CD4-positive, CD25-positive, alpha-beta regulatory T cell (primary cell): ENCODE results near the gene NACC2. TPM values are rescaled to one million over a fixed set of nuclear protein-coding genes. Genes with fewer than 3 reads are reported as not detected.

Source experiments
- ATAC-seq, 2 donors: fragments of 150-1000 bp; cut with Tn5 transposase; one replicate each; pipeline ENCODE4 v1.10.0; 2021; ENCODE audit warnings: low read depth in 2 of 2, moderate number of reproducible peaks in 2 of 2, moderate library complexity in 1 of 2
- DNase-seq, 3 donors: peaks; one replicate each; pipeline versions ENCODE4 v3.0.0 to v3.0.0-alpha.2; 2012 to 2022; ENCODE audit warnings: mixed read lengths in 1 of 3
- H3K27ac ChIP-seq: one replicate; pipeline ENCODE4 v1.7.0; 2013; ENCODE audit warnings: mild to moderate bottlenecking, low read length; ENCODE audit not compliant: insufficient read depth, poor library complexity, severe bottlenecking
- H3K27me3 ChIP-seq: one replicate; pipeline ENCODE4 v1.7.0; 2013; ENCODE audit warnings: low read length; ENCODE audit not compliant: control insufficient read depth, insufficient read depth
- H3K36me3 ChIP-seq: one replicate; pipeline ENCODE4 v1.7.0; 2013; ENCODE audit warnings: mild to moderate bottlenecking, low read length, moderate library complexity; ENCODE audit not compliant: control insufficient read depth, insufficient read depth
- H3K4me1 ChIP-seq: 2 replicates; pipeline ENCODE4 v1.7.0; 2013; ENCODE audit warnings: mild to moderate bottlenecking, low read length; ENCODE audit not compliant: insufficient read depth, control insufficient read depth, poor library complexity, severe bottlenecking
- H3K4me3 ChIP-seq: one replicate; pipeline ENCODE4 v1.7.0; 2013; ENCODE audit warnings: low read depth, mild to moderate bottlenecking, low read length, moderate library complexity
- H3K9me3 ChIP-seq, 2 experiments: 1 replicate in 1 of 2; 2 replicates in 1 of 2; pipeline ENCODE4 v1.7.0; 2013; ENCODE audit warnings: low read length in 2 of 2, mild to moderate bottlenecking in 1 of 2, moderate library complexity in 1 of 2; ENCODE audit not compliant: control insufficient read depth in 2 of 2
- H3K27ac Mint-ChIP-seq, 3 donors: one replicate each; pipeline ENCODE4 v1.8.0; 2020 to 2022; ENCODE audit warnings: mild to moderate bottlenecking in 3 of 3, mixed read lengths in 3 of 3, moderate library complexity in 2 of 3
- H3K27me3 Mint-ChIP-seq: one replicate; pipeline ENCODE4 v1.8.0; 2022; ENCODE audit warnings: mild to moderate bottlenecking, mixed read lengths
- H3K36me3 Mint-ChIP-seq: one replicate; pipeline ENCODE4 v1.8.0; 2020; ENCODE audit warnings: mixed read lengths
- H3K4me1 Mint-ChIP-seq, 4 donors: one replicate each; pipeline ENCODE4 v1.8.0; 2020 to 2022; ENCODE audit warnings: mixed read lengths in 4 of 4, mild to moderate bottlenecking in 1 of 4
- H3K4me3 Mint-ChIP-seq, 4 donors: one replicate each; pipeline ENCODE4 v1.8.0; 2020 to 2022; ENCODE audit warnings: mild to moderate bottlenecking in 4 of 4, mixed read lengths in 4 of 4, moderate library complexity in 3 of 4
- H3K9me3 Mint-ChIP-seq, 7 donors: one replicate each; pipeline ENCODE4 v1.8.0; 2020 to 2022; ENCODE audit warnings: mixed read lengths in 7 of 7, mild to moderate bottlenecking in 3 of 7, moderate library complexity in 2 of 7
- polyA plus RNA-seq, 4 donors: library from polyadenylated mRNA; unstranded; fragments of 300-500 nt; fragmentation: Illumina TruSeq; gene quantifications; one replicate each; pipeline ENCODE4 v1.2.3, GENCODE V29; 2021
- total RNA-seq: library from RNA; stranded (reverse); gene quantifications from one replicate; pipeline ENCODE4 v1.2.3, GENCODE V29; 2022

The NACC2 gene
- total and polyA plus RNA-seq, 5 donors from 2014 or later, result 0.76 to 4.8 (median 1.0) TPM

DNA sequence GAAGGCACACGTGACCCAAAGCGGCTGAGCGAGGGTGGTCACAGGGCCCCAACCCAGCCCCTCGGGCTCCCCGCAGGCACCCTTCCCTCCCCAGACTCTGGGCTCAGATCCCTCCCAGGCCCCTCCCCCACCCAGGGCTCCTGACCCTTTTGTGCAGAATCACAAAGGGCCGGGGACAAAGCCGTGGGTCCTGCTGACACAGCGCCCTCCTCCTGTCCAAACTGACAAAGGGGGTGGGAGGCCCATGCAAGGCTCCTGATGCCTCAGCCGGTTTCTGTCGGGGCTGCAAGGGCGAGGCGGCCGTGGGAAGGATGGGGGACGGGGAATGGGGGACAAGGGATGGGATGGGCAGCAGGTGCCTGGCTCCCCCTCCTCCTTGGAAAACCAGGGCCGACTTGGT, 90.4 kb downstream of the NACC2 start:
- Mint-ChIP-seq H3K4me1 (no peaks in the 10 kb centered on the region), H3K27ac (no peak overlapping the region), H3K9me3 (no peaks in the 10 kb centered on the region), H3K36me3 (no peaks in the 10 kb centered on the region), H3K4me3 (no peak overlapping the region), H3K27me3 (no peaks in the 10 kb centered on the region)
- H3K36me3 ChIP-seq, result no peaks in the 10 kb centered on the region
- no peaks in the 10 kb centered on the region for H3K9me3 ChIP-seq
- ATAC-seq (no peak), DNase-seq (no peak)
- H3K27me3 ChIP-seq, result no peaks in the 10 kb centered on the region
- H3K4me1 ChIP-seq, result no peaks in the 10 kb centered on the region
- no peak overlapping the region for H3K4me3 ChIP-seq
- H3K27ac ChIP-seq, result no peak overlapping the region

DNA sequence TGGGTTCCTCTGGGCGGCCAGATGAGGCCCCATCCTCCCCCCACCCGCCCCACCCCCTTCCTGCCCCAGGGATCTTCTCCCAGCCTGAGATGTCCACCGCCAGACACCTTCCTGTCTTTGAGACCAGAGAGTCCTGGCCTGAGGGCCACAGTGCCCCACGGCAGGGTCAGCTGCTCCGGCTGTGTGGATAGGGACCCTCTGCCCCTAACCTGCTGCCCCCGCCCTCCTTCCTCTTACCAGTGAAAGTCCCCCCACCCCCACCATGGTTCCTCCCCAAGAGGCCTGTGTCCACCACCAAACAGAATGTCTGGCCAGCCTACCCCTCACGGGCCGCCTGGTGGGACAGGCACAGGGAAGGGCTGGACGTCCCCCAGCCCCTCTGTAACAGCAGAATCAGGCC, 90.9 kb downstream of the NACC2 start:
- no peaks in the 10 kb centered on the region for H3K4me1 ChIP-seq
- no peaks in the 10 kb centered on the region for H3K9me3 ChIP-seq
- no peak for ATAC-seq
- no peak for DNase-seq
- no peak overlapping the region for H3K27ac ChIP-seq
- no peak overlapping the region for H3K4me3 ChIP-seq
- no peaks in the 10 kb centered on the region for H3K4me1 Mint-ChIP-seq
- no peak overlapping the region for H3K4me3 Mint-ChIP-seq
- no peaks in the 10 kb centered on the region for H3K27me3 Mint-ChIP-seq
- no peaks in the 10 kb centered on the region for H3K36me3 Mint-ChIP-seq
- H3K9me3 Mint-ChIP-seq, result no peaks in the 10 kb centered on the region
- no peaks in the 10 kb centered on the region for H3K27me3 ChIP-seq
- H3K36me3 ChIP-seq, result no peaks in the 10 kb centered on the region
- H3K27ac Mint-ChIP-seq, result no peak overlapping the region

DNA sequence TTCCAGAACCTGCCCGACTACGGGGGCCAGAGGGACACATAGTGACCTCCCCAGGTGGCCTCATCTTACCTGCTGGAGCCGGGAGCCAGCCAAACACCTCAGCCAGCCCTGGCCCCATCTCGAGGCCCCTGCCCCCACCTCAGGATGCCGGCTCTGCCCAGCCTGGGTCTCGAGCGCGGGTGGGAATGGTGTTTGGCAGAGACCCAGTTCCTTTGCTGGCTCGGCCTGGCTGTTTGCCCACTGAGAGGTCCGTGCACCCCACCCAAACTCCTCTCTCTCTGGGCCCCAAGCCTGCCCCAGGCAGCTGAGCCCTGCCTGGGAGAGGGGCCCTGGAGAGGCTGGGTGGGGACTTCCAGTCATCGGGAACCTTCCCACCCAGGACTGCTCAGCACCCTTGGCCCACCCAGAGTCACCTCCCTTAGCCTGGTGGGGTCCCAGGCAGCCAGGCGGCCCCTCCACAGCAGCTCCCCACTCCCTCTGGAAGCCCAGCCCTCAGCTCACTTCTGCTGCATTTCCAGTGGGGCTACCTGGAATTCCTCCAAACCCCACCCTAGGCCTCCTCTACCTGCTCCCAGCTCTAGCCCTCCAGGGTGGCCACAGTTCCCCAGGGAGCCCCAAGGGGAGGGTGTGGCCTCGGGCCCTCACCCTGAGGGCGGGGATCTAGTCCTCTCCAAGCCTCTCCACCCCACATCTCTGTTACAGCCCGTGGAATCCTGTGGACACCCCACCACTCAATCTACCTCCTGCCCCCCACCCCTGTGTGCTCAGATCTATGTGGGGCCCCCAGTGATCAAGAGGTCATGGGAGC, 91.5 kb downstream of the NACC2 start:
- no peaks in the 10 kb centered on the region for H3K36me3 ChIP-seq
- no peaks in the 10 kb centered on the region for H3K4me1 Mint-ChIP-seq
- ATAC-seq (peak in 1 of 2 donors; percentile 21), DNase-seq (no peak)
- no peak overlapping the region for H3K27ac ChIP-seq
- H3K4me3 ChIP-seq, result no peak overlapping the region
- no peaks in the 10 kb centered on the region for H3K27me3 Mint-ChIP-seq
- H3K9me3 ChIP-seq, result no peaks in the 10 kb centered on the region
- H3K9me3 Mint-ChIP-seq, result no peaks in the 10 kb centered on the region
- H3K27me3 ChIP-seq, result no peaks in the 10 kb centered on the region
- no peak overlapping the region for H3K4me3 Mint-ChIP-seq
- no peaks in the 10 kb centered on the region for H3K4me1 ChIP-seq
- no peaks in the 10 kb centered on the region for H3K36me3 Mint-ChIP-seq
- no peak overlapping the region for H3K27ac Mint-ChIP-seq

DNA sequence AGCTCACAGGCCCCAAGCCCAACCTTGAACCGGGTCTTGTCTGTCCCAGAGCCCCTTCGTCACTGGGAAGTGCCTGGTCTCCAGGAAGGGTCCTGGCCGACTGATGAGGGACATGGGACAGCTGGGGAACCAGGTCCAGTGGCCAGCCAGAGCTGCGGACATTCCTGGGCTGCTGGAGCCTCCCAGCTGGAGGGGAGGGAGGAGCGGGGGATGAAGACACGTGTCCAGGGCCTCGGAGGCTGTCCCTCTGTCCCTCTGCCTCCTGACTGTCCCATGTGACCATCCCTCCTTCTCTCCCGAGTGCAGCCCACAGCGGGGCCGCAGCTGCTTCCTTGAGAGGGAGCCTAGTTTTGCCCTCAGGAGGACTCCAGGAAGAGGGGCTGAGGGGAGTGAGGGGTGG, 92.2 kb downstream of the NACC2 start:
- Mint-ChIP-seq H3K27ac (no peak overlapping the region), H3K4me1 (no peaks in the 10 kb centered on the region), H3K9me3 (no peaks in the 10 kb centered on the region), H3K36me3 (no peaks in the 10 kb centered on the region), H3K4me3 (no peak overlapping the region), H3K27me3 (no peaks in the 10 kb centered on the region)
- Histone ChIP-seq H3K27me3 (no peaks in the 10 kb centered on the region), H3K4me1 (no peaks in the 10 kb centered on the region), H3K4me3 (no peak overlapping the region), H3K27ac (no peak overlapping the region), H3K36me3 (no peaks in the 10 kb centered on the region), H3K9me3 (no peaks in the 10 kb centered on the region)
- ATAC-seq (no peak), DNase-seq (no peak)

DNA sequence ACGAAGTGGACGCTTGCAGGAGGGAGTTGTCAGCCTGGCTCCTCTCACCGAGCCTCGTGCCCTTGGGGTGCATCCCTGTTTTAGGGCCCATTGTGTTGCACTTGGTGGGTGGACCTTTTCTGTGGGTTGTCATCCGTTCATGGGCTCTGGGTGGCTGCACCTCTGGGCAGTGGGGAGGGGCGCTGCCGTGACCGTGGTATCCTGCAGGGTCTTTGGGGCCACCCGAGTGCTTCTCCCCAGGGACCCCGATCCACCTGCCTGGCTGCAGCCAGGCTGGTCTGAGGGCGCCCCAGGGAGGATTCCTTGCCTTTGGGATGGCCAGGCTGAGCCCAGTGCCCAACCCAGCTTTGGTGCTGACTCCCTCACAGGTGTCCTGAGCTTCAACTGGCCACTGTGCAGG, 92.9 kb downstream of the NACC2 start:
- ATAC-seq, result no peak
- H3K4me1 Mint-ChIP-seq, result no peaks in the 10 kb centered on the region
- H3K4me1 ChIP-seq, result no peaks in the 10 kb centered on the region
- H3K27me3 Mint-ChIP-seq, result no peaks in the 10 kb centered on the region
- H3K9me3 Mint-ChIP-seq, result no peaks in the 10 kb centered on the region
- H3K27ac ChIP-seq, result no peak overlapping the region
- H3K4me3 Mint-ChIP-seq, result no peak overlapping the region
- no peak for DNase-seq
- no peak overlapping the region for H3K27ac Mint-ChIP-seq
- H3K9me3 ChIP-seq, result no peaks in the 10 kb centered on the region
- no peaks in the 10 kb centered on the region for H3K36me3 ChIP-seq
- no peaks in the 10 kb centered on the region for H3K36me3 Mint-ChIP-seq
- no peak overlapping the region for H3K4me3 ChIP-seq
- no peaks in the 10 kb centered on the region for H3K27me3 ChIP-seq

DNA sequence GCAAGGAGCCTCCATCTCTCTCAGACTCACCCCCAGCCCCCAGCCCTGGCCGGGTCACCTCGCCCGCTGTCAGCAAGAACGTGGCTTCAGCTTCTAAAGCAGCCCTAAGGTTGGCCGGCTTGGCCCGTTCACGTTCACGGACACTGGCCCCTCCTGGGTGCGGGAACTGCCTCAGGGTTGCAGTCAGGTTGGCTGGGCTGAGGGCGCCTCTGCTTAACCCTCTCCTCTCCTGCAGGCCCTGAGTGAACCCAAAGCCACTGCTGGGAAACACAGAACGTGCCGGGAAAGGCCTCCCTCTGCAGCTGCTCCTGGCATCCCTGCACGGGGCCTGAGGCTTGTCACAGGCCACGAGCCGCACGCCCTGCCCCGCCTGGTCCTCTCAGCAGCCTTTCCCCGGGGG, 93.9 kb downstream of the NACC2 start:
- ATAC-seq, result no peak

DNA sequence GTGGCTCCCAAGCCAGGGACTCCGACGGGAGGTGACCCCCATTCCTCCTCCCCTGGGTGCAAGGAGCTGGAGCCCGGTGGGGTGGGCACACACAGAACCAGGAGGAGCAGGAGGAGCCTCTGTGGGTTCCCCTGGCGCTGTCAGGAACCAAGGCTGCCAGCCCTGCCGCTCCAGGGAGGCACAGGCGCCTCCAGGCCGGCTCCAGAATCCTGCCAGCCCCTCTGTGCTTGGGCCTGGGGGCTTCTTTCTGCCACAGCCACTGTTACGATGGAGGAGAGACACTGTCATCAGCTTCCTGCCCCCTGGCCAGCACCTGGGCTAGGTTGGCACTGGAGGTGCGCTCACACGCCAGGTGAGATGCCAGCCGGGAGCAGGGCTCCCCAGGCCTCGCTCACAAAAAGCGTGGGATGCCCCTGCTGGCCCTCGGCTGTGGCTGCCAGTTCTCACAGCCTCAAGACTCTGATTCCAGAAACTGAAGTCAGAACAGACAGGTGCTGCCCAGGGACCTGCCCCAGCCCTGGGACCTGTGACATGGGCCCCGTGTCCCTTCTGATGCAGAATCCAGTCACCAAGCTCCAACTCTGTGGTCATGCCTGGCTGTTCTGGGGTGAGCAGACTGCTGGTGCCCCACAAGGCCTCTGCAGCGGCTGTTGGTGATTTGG, 96.5 kb downstream of the NACC2 start:
- Mint-ChIP-seq H3K9me3 (no peaks in the 10 kb centered on the region), H3K27ac (no peak overlapping the region)
- ATAC-seq, result no peak

More for the DNA sequence above, 93.9 kb downstream of the NACC2 start:
- DNase-seq, result no peak
- no peaks in the 10 kb centered on the region for H3K36me3 ChIP-seq
- no peak overlapping the region for H3K27ac ChIP-seq
- H3K4me3 Mint-ChIP-seq, result no peak overlapping the region
- H3K27me3 Mint-ChIP-seq, result no peaks in the 10 kb centered on the region
- H3K36me3 Mint-ChIP-seq, result no peaks in the 10 kb centered on the region
- no peaks in the 10 kb centered on the region for H3K4me1 Mint-ChIP-seq
- H3K4me3 ChIP-seq, result no peak overlapping the region
- H3K27ac Mint-ChIP-seq, result no peak overlapping the region
- no peaks in the 10 kb centered on the region for H3K9me3 Mint-ChIP-seq
- H3K9me3 ChIP-seq, result no peaks in the 10 kb centered on the region
- no peaks in the 10 kb centered on the region for H3K27me3 ChIP-seq
- H3K4me1 ChIP-seq, result no peaks in the 10 kb centered on the region

DNA sequence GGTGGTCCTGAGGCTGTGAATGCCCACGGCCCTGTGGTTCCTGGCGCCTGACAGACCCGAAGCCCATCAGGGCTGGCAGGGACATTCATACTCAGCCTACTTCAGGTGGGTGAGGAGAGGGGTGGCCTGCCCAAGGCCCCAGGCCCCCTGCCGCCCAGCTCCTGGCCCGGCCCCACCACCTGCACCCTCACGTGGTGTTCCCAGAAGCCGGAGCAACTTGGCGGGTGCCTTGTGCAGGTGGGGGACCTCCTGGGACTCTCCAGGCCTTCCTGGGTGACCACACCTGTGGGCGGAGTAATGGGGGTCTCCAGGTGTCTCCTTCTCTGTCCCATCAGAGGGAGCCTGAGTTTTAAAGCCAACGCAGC, 97.1 kb downstream of the NACC2 start:
- peaks cover 0 to 3% (median under 1%) of the 10 kb centered on the region in 4 donors for H3K4me1 Mint-ChIP-seq
- ATAC-seq, result no peak
- Histone ChIP-seq H3K36me3 (no peaks in the 10 kb centered on the region), H3K4me3 (no peak overlapping the region), H3K27ac (no peak overlapping the region), H3K27me3 (no peaks in the 10 kb centered on the region), H3K9me3 (no peaks in the 10 kb centered on the region), H3K4me1 (peaks cover 4% of the 10 kb centered on the region)
- DNase-seq, result no peak
- no peaks in the 10 kb centered on the region for H3K9me3 Mint-ChIP-seq
- no peaks in the 10 kb centered on the region for H3K36me3 Mint-ChIP-seq
- H3K4me3 Mint-ChIP-seq, result no peak overlapping the region
- no peaks in the 10 kb centered on the region for H3K27me3 Mint-ChIP-seq
- H3K27ac Mint-ChIP-seq, result no peak overlapping the region

More for the DNA sequence above, 96.5 kb downstream of the NACC2 start:
- no peak overlapping the region for H3K27ac ChIP-seq
- no peaks in the 10 kb centered on the region for H3K9me3 ChIP-seq
- no peaks in the 10 kb centered on the region for H3K27me3 ChIP-seq
- H3K4me3 Mint-ChIP-seq, result no peak overlapping the region
- H3K27me3 Mint-ChIP-seq, result no peaks in the 10 kb centered on the region
- H3K4me1 ChIP-seq, result no peaks in the 10 kb centered on the region
- no peak overlapping the region for H3K4me3 ChIP-seq
- no peak for DNase-seq
- no peaks in the 10 kb centered on the region for H3K36me3 ChIP-seq
- H3K36me3 Mint-ChIP-seq, result no peaks in the 10 kb centered on the region
- H3K4me1 Mint-ChIP-seq, result peaks cover 0 to 3% (median under 1%) of the 10 kb centered on the region in 4 donors
